Smooth muscle cell (in vitro differentiated cells): ENCODE measurements around the gene CREB3L1. TPM values are rescaled to one million over a fixed set of nuclear protein-coding genes. Genes with fewer than 3 reads are reported as not detected.

Experiments used
- DNase-seq: peaks from one replicate; lab custom pipeline; 2025; ENCODE audit not compliant: unreplicated experiment; lab: John Stamatoyannopoulos, UW
- H2AFZ ChIP-seq: fragments of 200-600 bp; sonication (generic); 2 replicates; pipeline ENCODE4 v1.6.0; 2016; ENCODE audit warnings: antibody characterized with exemption, low read depth, mild to moderate bottlenecking
- H3F3A ChIP-seq: fragments of 200-600 bp; sonication (generic); 2 replicates; pipeline ENCODE4 v1.6.0; 2017; ENCODE audit warnings: antibody characterized with exemption, low read depth
- H3K27ac ChIP-seq: fragments of 200-600 bp; sonication (generic); 2 replicates; pipeline ENCODE4 v1.5.1; 2016; ENCODE audit warnings: low read depth, mild to moderate bottlenecking
- H3K27me3 ChIP-seq: fragments of 200-600 bp; sonication (generic); 2 replicates; pipeline ENCODE4 v1.6.1; 2016; ENCODE audit warnings: low read depth, mild to moderate bottlenecking
- H3K36me3 ChIP-seq: fragments of 200-600 bp; sonication (generic); 2 replicates; pipeline ENCODE4 v1.5.1; 2016; ENCODE audit warnings: low read depth
- H3K4me1 ChIP-seq: fragments of 200-600 bp; sonication (generic); 2 replicates; pipeline ENCODE4 v1.5.1; 2016; ENCODE audit warnings: low read depth
- H3K4me2 ChIP-seq: fragments of 200-600 bp; sonication (generic); 2 replicates; pipeline ENCODE4 v1.6.0; 2016; ENCODE audit warnings: mild to moderate bottlenecking
- H3K4me3 ChIP-seq: fragments of 200-600 bp; sonication (generic); 2 replicates; pipeline ENCODE4 v1.5.1; 2016; ENCODE audit warnings: mild to moderate bottlenecking
- H3K79me2 ChIP-seq: fragments of 200-600 bp; sonication (generic); 2 replicates; pipeline ENCODE4 v1.6.0; 2016; ENCODE audit warnings: low read depth, mild to moderate bottlenecking
- H3K9ac ChIP-seq: fragments of 200-600 bp; sonication (generic); 2 replicates; pipeline ENCODE4 v1.6.0; 2016; ENCODE audit warnings: low read depth
- H3K9me3 ChIP-seq: fragments of 200-600 bp; sonication (generic); replicated peaks from 2 replicates; pipeline ENCODE4 v1.5.1; 2016; ENCODE audit warnings: low read depth
- H4K20me1 ChIP-seq: fragments of 200-600 bp; sonication (generic); 2 replicates; pipeline ENCODE4 v1.6.0; 2016; ENCODE audit warnings: low read depth
- WGBS: methylation state at CpG from one replicate; pipeline ENCODE4 v1.1.7; 2016; ENCODE audit warnings: low lambda C conversion rate; 5-methylcytosine and 5-hydroxymethylcytosine counted together
- polyA plus RNA-seq: library from polyadenylated mRNA; unstranded; fragments of >200 nt; fragmentation: Nextera tagmentation; extraction: Ambion mirVana; gene quantifications from 2 replicates; pipeline ENCODE4 v1.2.1, GENCODE V29; 2016
- total RNA-seq: library from RNA; depleted of rRNA; stranded (reverse); fragments of >200 nt; gene quantifications from 2 replicates; pipeline ENCODE4 v1.2.3, GENCODE V29; 2014
- TF ChIP-seq, protein P1 (sequence below): fragments of 200-600 bp; sonication (generic); IDR thresholded peaks from 2 replicates; pipeline ENCODE4 v1.5.1; 2017; ENCODE audit warnings: borderline replicate concordance, mild to moderate bottlenecking, antibody characterized with exemption; ENCODE audit not compliant: insufficient read depth, poor library complexity, severe bottlenecking

CREB3L1 gene
- total and polyA plus RNA-seq, 2 experiments from 2014 or later = 63.3 to 437 TPM

DNA sequence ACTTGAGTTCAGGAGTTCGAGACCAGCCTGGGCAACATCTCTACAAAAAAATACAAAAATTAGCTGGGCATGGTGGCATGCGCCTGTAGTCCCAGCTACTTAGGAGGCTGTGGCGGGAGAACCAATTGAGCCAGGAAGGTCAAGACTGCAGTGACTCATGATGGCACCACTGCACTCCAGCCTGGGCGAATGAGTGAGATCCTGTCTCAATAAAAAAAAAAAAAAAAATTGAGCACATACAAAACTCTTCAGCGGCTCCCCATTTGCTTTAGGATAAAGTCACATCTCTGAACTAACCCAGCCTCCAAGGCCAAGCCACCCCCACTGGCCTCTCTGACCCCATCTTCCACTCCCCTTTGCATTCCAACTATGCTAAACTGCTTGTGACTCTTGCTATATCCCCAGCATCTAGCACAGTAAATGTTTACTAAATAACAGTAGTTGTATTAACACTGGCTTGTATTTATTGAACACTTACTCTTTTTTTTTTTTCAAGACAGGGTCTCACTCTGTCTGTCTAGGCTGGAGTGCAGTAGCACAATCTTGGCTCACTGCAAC, 28.9 kb downstream of the CREB3L1 start:
- H3F3A ChIP-seq = no peaks in the 10 kb centered on the region
- peaks cover 66% of the 10 kb centered on the region for H3K79me2 ChIP-seq
- peaks cover 9% of the 10 kb centered on the region for H3K4me1 ChIP-seq
- TF ChIP-seq, protein P1, sequence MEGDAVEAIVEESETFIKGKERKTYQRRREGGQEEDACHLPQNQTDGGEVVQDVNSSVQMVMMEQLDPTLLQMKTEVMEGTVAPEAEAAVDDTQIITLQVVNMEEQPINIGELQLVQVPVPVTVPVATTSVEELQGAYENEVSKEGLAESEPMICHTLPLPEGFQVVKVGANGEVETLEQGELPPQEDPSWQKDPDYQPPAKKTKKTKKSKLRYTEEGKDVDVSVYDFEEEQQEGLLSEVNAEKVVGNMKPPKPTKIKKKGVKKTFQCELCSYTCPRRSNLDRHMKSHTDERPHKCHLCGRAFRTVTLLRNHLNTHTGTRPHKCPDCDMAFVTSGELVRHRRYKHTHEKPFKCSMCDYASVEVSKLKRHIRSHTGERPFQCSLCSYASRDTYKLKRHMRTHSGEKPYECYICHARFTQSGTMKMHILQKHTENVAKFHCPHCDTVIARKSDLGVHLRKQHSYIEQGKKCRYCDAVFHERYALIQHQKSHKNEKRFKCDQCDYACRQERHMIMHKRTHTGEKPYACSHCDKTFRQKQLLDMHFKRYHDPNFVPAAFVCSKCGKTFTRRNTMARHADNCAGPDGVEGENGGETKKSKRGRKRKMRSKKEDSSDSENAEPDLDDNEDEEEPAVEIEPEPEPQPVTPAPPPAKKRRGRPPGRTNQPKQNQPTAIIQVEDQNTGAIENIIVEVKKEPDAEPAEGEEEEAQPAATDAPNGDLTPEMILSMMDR = no peak
- H3K4me3 ChIP-seq = no peak overlapping the region
- H3K27me3 ChIP-seq = no peaks in the 10 kb centered on the region
- no peaks in the 10 kb centered on the region for H3K36me3 ChIP-seq
- H2AFZ ChIP-seq = no peak overlapping the region
- no peak overlapping the region for H3K9ac ChIP-seq
- WGBS = 83% methylated on average over 5 of the region's 5 CpGs
- no peak for DNase-seq
- no peak overlapping the region for H3K4me2 ChIP-seq
- no peaks in the 10 kb centered on the region for H3K9me3 ChIP-seq
- peak overlapping the region; percentile 38 for H3K27ac ChIP-seq
- peaks cover 84% of the 10 kb centered on the region for H4K20me1 ChIP-seq

DNA sequence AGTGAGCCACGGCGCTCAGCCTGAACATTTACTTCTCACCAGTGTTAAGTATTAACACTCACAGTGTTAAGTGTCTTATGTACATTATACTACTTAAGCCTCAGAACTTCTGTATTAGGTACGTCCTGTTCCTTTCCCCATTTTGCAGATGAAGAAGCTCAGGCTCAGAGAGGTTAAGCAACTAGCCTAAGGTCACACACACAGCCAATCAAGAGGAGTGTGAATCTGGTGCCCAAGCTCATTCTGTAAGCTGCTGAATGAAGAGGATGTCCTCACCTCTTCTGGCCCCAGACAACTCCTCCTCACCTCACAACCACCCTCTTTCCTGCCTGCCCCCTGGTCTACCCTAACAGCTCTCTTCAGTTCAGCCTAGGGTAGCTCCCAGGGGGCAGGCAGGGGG, 29.9 kb downstream of the CREB3L1 start:
- TF ChIP-seq, protein P1 = no peak
- H4K20me1 ChIP-seq = peaks cover 80% of the 10 kb centered on the region
- no peaks in the 10 kb centered on the region for H3K27me3 ChIP-seq
- peak overlapping the region; percentile 28 for H3K27ac ChIP-seq
- H3K36me3 ChIP-seq = no peaks in the 10 kb centered on the region
- H3F3A ChIP-seq = no peaks in the 10 kb centered on the region
- H3K79me2 ChIP-seq = peaks cover 56% of the 10 kb centered on the region
- H3K9ac ChIP-seq = no peak overlapping the region
- WGBS = 89% methylated on average over 3 of the region's 3 CpGs
- H2AFZ ChIP-seq = no peak overlapping the region
- H3K4me3 ChIP-seq = no peak overlapping the region
- no peak overlapping the region for H3K4me2 ChIP-seq
- peaks cover 9% of the 10 kb centered on the region for H3K4me1 ChIP-seq
- no peaks in the 10 kb centered on the region for H3K9me3 ChIP-seq
- DNase-seq = no peak

DNA sequence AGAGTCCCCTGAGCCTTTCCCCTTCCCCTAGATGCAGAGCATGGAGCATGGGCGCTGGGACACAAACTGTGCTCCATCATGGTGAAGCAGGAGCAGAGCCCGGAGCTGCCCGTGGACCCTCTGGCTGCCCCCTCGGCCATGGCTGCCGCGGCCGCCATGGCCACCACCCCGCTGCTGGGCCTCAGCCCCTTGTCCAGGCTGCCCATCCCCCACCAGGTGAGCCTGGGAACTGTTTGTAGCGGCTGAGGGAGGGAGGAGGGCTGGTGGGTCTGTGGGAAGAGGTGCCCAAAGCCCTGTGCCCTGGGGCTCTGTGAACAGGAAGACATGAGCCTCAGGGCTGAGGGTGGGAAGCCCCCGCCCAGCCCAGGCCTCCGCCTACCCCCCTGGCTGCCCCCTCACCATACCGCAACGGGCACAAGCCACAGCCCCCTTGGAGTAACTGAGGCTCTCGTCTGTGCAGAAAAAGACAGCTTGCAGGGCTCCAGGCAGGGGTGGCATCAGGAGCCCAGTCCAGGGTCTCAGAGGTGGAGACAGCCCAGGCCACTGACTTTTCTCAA, 30.4 kb downstream of the CREB3L1 start:
- Histone ChIP-seq H3K4me2 (no peak overlapping the region), H3K9me3 (no peaks in the 10 kb centered on the region), H3K79me2 (peaks cover 51% of the 10 kb centered on the region), H3K9ac (no peak overlapping the region), H3F3A (no peaks in the 10 kb centered on the region), H4K20me1 (peaks cover 75% of the 10 kb centered on the region), H3K27ac (peak overlapping the region; percentile 28), H3K27me3 (no peaks in the 10 kb centered on the region), H3K4me1 (peaks cover 9% of the 10 kb centered on the region), H3K36me3 (peaks cover under 1% of the 10 kb centered on the region), H3K4me3 (no peak overlapping the region), H2AFZ (no peak overlapping the region)
- WGBS = 82% methylated on average over 13 of the region's 14 CpGs
- TF ChIP-seq, protein P1 = no peak
- DNase-seq = no peak
